Measurements from ENCODE around the gene KIFC3.

Gene KIFC3

GRCh38 chr16:57825298-57826044 is 23.2 kb upstream of the KIFC3 start:
- H3K27me3 ChIP-seq (ENCODE audit: control insufficient read depth in 5 of 5, insufficient read depth in 4 of 5, low read length in 5 of 5): no peaks in the 10 kb centered on the region
- no peak overlapping the region for H3K9ac ChIP-seq (ENCODE audit: low read length in 5 of 5)
- peaks cover 3 to 40% (median 21%) of the 10 kb centered on the region in 5 donors for H3K4me1 ChIP-seq (ENCODE audit: control insufficient read depth in 5 of 5, insufficient read depth in 5 of 5, low read length in 5 of 5)
- no peak overlapping the region for H3K27ac ChIP-seq (ENCODE audit: low read depth, low read length)
- no peaks in the 10 kb centered on the region for H3K9me3 ChIP-seq (ENCODE audit: control insufficient read depth in 5 of 5, low read length in 5 of 5)
- no peaks in the 10 kb centered on the region for H3K36me3 ChIP-seq (ENCODE audit: control insufficient read depth in 5 of 5, insufficient read depth in 5 of 5, low read length in 5 of 5)
- no peak overlapping the region for H3K4me3 ChIP-seq (ENCODE audit: low read depth in 1 of 5, low read length in 5 of 5)

- Histone ChIP-seq H3K27me3 (ENCODE audit: control insufficient read depth in 5 of 5, insufficient read depth in 4 of 5, low read length in 5 of 5) (no peaks in the 10 kb centered on the region), H3K27ac (ENCODE audit: low read depth, low read length) (no peak overlapping the region), H3K9ac (ENCODE audit: low read length in 5 of 5) (no peak overlapping the region), H3K4me3 (ENCODE audit: low read depth in 1 of 5, low read length in 5 of 5) (no peak overlapping the region), H3K4me1 (ENCODE audit: control insufficient read depth in 5 of 5, insufficient read depth in 5 of 5, low read length in 5 of 5) (peaks cover 3 to 37% (median 20%) of the 10 kb centered on the region in 5 donors), H3K36me3 (ENCODE audit: control insufficient read depth in 5 of 5, insufficient read depth in 5 of 5, low read length in 5 of 5) (no peaks in the 10 kb centered on the region), H3K9me3 (ENCODE audit: control insufficient read depth in 5 of 5, low read length in 5 of 5) (no peaks in the 10 kb centered on the region)
Measured at GRCh38 chr16:57824888-57825287, 22.6 kb upstream of the KIFC3 start.

GRCh38 chr16:57823836-57824235 is 21.5 kb upstream of the KIFC3 start:
- Histone ChIP-seq H3K27me3 (ENCODE audit: control insufficient read depth in 5 of 5, insufficient read depth in 4 of 5, low read length in 5 of 5) (no peaks in the 10 kb centered on the region), H3K4me3 (ENCODE audit: low read depth in 1 of 5, low read length in 5 of 5) (no peak overlapping the region), H3K36me3 (ENCODE audit: control insufficient read depth in 5 of 5, insufficient read depth in 5 of 5, low read length in 5 of 5) (no peaks in the 10 kb centered on the region), H3K9ac (ENCODE audit: low read length in 5 of 5) (no peak overlapping the region), H3K4me1 (ENCODE audit: control insufficient read depth in 5 of 5, insufficient read depth in 5 of 5, low read length in 5 of 5) (peaks cover 2 to 31% (median 17%) of the 10 kb centered on the region in 5 donors), H3K9me3 (ENCODE audit: control insufficient read depth in 5 of 5, low read length in 5 of 5) (no peaks in the 10 kb centered on the region), H3K27ac (ENCODE audit: low read depth, low read length) (no peak overlapping the region)

GRCh38 chr16:57822856-57823255 is 20.6 kb upstream of the KIFC3 start:
- Histone ChIP-seq H3K27me3 (ENCODE audit: control insufficient read depth in 5 of 5, insufficient read depth in 4 of 5, low read length in 5 of 5) (no peaks in the 10 kb centered on the region), H3K27ac (ENCODE audit: low read depth, low read length) (no peak overlapping the region), H3K9me3 (ENCODE audit: control insufficient read depth in 5 of 5, low read length in 5 of 5) (no peaks in the 10 kb centered on the region), H3K4me3 (ENCODE audit: low read depth in 1 of 5, low read length in 5 of 5) (no peak overlapping the region), H3K4me1 (ENCODE audit: control insufficient read depth in 5 of 5, insufficient read depth in 5 of 5, low read length in 5 of 5) (peaks cover 0 to 24% (median 13%) of the 10 kb centered on the region in 5 donors), H3K36me3 (ENCODE audit: control insufficient read depth in 5 of 5, insufficient read depth in 5 of 5, low read length in 5 of 5) (no peaks in the 10 kb centered on the region), H3K9ac (ENCODE audit: low read length in 5 of 5) (no peak overlapping the region)

DNA sequence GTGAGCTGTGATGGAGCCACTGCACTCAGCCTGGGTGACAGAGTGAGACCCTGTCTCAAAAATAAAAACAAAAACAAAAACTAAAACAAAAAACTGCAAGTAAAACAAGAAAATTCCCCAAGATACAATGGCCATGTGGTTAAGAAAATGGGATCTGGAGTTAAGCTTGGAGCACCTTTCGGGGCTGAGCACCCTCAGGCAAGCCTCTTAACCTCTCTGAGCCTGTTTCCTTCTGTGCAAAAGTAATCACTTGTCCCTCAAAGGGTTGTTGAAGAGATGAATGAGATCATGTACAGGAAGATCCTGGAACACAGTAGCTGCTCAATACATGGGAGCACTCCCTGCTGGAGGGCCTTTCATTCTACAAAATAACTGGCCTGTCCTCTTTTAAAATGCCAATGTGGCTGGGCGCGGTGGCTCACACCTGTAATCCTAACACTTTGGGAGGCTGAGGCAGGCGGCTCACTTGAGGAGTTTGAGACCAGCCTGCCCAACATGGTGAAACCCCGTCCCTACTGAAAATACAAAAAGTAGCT is 19.8 kb upstream of the KIFC3 start:
- peaks cover 0 to 16% (median 8%) of the 10 kb centered on the region in 5 donors for H3K4me1 ChIP-seq (ENCODE audit: control insufficient read depth in 5 of 5, insufficient read depth in 5 of 5, low read length in 5 of 5)
- H3K27ac ChIP-seq (ENCODE audit: low read depth, low read length): no peak overlapping the region
- no peaks in the 10 kb centered on the region for H3K27me3 ChIP-seq (ENCODE audit: control insufficient read depth in 5 of 5, insufficient read depth in 4 of 5, low read length in 5 of 5)
- H3K36me3 ChIP-seq (ENCODE audit: control insufficient read depth in 5 of 5, insufficient read depth in 5 of 5, low read length in 5 of 5): no peaks in the 10 kb centered on the region
- H3K4me3 ChIP-seq (ENCODE audit: low read depth in 1 of 5, low read length in 5 of 5): no peak overlapping the region
- H3K9me3 ChIP-seq (ENCODE audit: control insufficient read depth in 5 of 5, low read length in 5 of 5): no peaks in the 10 kb centered on the region
- H3K9ac ChIP-seq (ENCODE audit: low read length in 5 of 5): no peak overlapping the region

GRCh38 chr16:57821149-57821971 is 19.1 kb upstream of the KIFC3 start:
- Histone ChIP-seq H3K4me1 (ENCODE audit: control insufficient read depth in 5 of 5, insufficient read depth in 5 of 5, low read length in 5 of 5) (peaks cover 4 to 15% (median 9%) of the 10 kb centered on the region in 5 donors), H3K27me3 (ENCODE audit: control insufficient read depth in 5 of 5, insufficient read depth in 4 of 5, low read length in 5 of 5) (no peaks in the 10 kb centered on the region), H3K9ac (ENCODE audit: low read length in 5 of 5) (no peak overlapping the region), H3K36me3 (ENCODE audit: control insufficient read depth in 5 of 5, insufficient read depth in 5 of 5, low read length in 5 of 5) (no peaks in the 10 kb centered on the region), H3K27ac (ENCODE audit: low read depth, low read length) (no peak overlapping the region), H3K4me3 (ENCODE audit: low read depth in 1 of 5, low read length in 5 of 5) (no peak overlapping the region), H3K9me3 (ENCODE audit: control insufficient read depth in 5 of 5, low read length in 5 of 5) (no peaks in the 10 kb centered on the region)

- Histone ChIP-seq H3K27me3 (ENCODE audit: control insufficient read depth in 5 of 5, insufficient read depth in 4 of 5, low read length in 5 of 5) (no peaks in the 10 kb centered on the region), H3K36me3 (ENCODE audit: control insufficient read depth in 5 of 5, insufficient read depth in 5 of 5, low read length in 5 of 5) (no peaks in the 10 kb centered on the region), H3K4me3 (ENCODE audit: low read depth in 1 of 5, low read length in 5 of 5) (no peak overlapping the region), H3K9me3 (ENCODE audit: control insufficient read depth in 5 of 5, low read length in 5 of 5) (no peaks in the 10 kb centered on the region), H3K27ac (ENCODE audit: low read depth, low read length) (no peak overlapping the region), H3K9ac (ENCODE audit: low read length in 5 of 5) (no peak overlapping the region), H3K4me1 (ENCODE audit: control insufficient read depth in 5 of 5, insufficient read depth in 5 of 5, low read length in 5 of 5) (peaks cover 7 to 16% (median 16%) of the 10 kb centered on the region in 5 donors)
Measured at GRCh38 chr16:57818377-57819064, 16.2 kb upstream of the KIFC3 start.

GRCh38 chr16:57817680-57818079 is 15.4 kb upstream of the KIFC3 start:
- Histone ChIP-seq H3K27me3 (ENCODE audit: control insufficient read depth in 5 of 5, insufficient read depth in 4 of 5, low read length in 5 of 5) (no peaks in the 10 kb centered on the region), H3K9me3 (ENCODE audit: control insufficient read depth in 5 of 5, low read length in 5 of 5) (no peaks in the 10 kb centered on the region), H3K4me3 (ENCODE audit: low read depth in 1 of 5, low read length in 5 of 5) (no peak overlapping the region), H3K36me3 (ENCODE audit: control insufficient read depth in 5 of 5, insufficient read depth in 5 of 5, low read length in 5 of 5) (no peaks in the 10 kb centered on the region), H3K4me1 (ENCODE audit: control insufficient read depth in 5 of 5, insufficient read depth in 5 of 5, low read length in 5 of 5) (peaks cover 7 to 16% (median 16%) of the 10 kb centered on the region in 5 donors), H3K9ac (ENCODE audit: low read length in 5 of 5) (no peak overlapping the region), H3K27ac (ENCODE audit: low read depth, low read length) (no peak overlapping the region)

DNA sequence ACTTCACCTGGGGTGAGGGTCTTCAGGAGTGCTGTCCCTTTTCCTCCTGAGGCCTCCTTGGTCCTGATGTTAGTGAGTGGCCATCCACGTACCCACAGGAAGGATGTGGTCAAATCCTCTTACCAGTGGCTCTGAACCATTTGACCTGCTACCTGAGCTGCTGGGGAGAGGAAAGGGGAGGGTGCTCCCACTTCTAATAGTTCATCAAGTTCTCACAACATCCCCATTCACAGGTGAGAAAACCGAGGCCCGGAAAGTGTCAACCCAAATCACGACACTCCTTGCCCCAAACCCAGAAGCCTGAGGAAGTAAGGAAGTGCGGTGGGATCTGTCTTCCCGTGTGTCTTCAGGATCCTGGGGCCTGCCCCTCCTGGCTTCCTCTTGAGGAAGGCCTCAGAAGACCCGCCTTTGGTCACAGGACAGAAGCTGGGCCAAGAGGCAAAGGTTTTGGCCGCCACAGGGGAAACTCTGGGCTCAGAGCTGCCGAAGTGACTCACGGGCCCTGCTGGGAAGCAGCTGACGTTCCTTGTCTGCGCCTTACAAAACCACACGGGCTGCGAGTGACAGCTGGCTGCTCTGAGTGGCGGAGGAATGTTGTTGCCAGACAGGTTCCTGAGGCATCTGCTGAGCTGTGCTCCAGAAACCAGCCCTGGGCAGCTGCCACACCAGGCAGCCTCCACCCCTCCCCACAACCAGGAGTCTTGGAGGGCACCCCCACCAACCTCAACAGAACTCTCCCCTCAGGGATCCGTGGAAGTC is 13.9 kb upstream of the KIFC3 start:
- Histone ChIP-seq H3K9ac (ENCODE audit: low read length in 5 of 5) (peak overlapping the region in 4 of 5 donors; percentile 56 to 78 (median 68)), H3K36me3 (ENCODE audit: control insufficient read depth in 5 of 5, insufficient read depth in 5 of 5, low read length in 5 of 5) (no peaks in the 10 kb centered on the region), H3K9me3 (ENCODE audit: control insufficient read depth in 5 of 5, low read length in 5 of 5) (no peaks in the 10 kb centered on the region), H3K4me3 (ENCODE audit: low read depth in 1 of 5, low read length in 5 of 5) (peak overlapping the region in 1 of 5 donors; percentile 33), H3K27ac (ENCODE audit: low read depth, low read length) (peak overlapping the region; percentile 90), H3K4me1 (ENCODE audit: control insufficient read depth in 5 of 5, insufficient read depth in 5 of 5, low read length in 5 of 5) (peaks cover 7 to 16% (median 16%) of the 10 kb centered on the region in 5 donors), H3K27me3 (ENCODE audit: control insufficient read depth in 5 of 5, insufficient read depth in 4 of 5, low read length in 5 of 5) (no peaks in the 10 kb centered on the region)

All from subcutaneous abdominal adipose tissue (tissue), 5 donors.